Esophagus muscularis mucosa (tissue), 4 donors: ENCODE measurements around the gene TMEM131L. TPM values are rescaled to one million over a fixed set of nuclear protein-coding genes. Genes with fewer than 3 reads are reported as not detected.
A peak's percentile ranks its signal among the peaks of the same experiment; 100 is the strongest.
"Not testable (repeated sequence)": the region's sequence is repeated elsewhere in the genome, so short reads cannot be mapped to it uniquely, and the experiment has no call there.

Experiments
- DNase-seq: peaks from one replicate; pipeline ENCODE4 v3.0.0-alpha.2; 2017; ENCODE audit errors: extremely low spot score
- H3K27ac ChIP-seq, 4 donors: fragments of 200-600 bp; sonication (generic); replicated peaks in 1 of 4; 1 replicate in 3 of 4; 2 replicates in 1 of 4; pipeline ENCODE4 v1.5.1; 2016 to 2019; ENCODE audit warnings: mild to moderate bottlenecking in 1 of 4
- H3K27me3 ChIP-seq, 4 donors: fragments of 200-600 bp; sonication (generic); one replicate each; pipeline versions ENCODE4 v1.5.1 to v1.6.0; 2016 to 2019
- H3K36me3 ChIP-seq, 4 donors: fragments of 200-600 bp; sonication (generic); one replicate each; pipeline ENCODE4 v1.5.1; 2016 to 2019
- H3K4me1 ChIP-seq, 4 donors: fragments of 200-600 bp; sonication (generic); one replicate each; pipeline ENCODE4 v1.5.1; 2016 to 2019
- H3K4me3 ChIP-seq, 4 donors: fragments of 200-600 bp; sonication (generic); 1 replicate in 2 of 4; 2 replicates in 2 of 4; pipeline ENCODE4 v1.5.1; 2016 to 2019; ENCODE audit warnings: mild to moderate bottlenecking in 4 of 4, moderate library complexity in 1 of 4
- H3K9me3 ChIP-seq, 4 donors: fragments of 200-600 bp; sonication (generic); 1 replicate in 3 of 4; 2 replicates in 1 of 4; pipeline ENCODE4 v1.5.1; 2016 to 2019
- CTCF ChIP-seq, 3 experiments: fragments of 200-600 bp in 2 of 3; fragments of 450-650 bp in 1 of 3; sonication (generic) in 2 of 3; IDR thresholded peaks; one replicate each; pipeline ENCODE4 v1.5.1; 2017 to 2019; ENCODE audit warnings: antibody characterized with exemption in 3 of 3, mild to moderate bottlenecking in 2 of 3, moderate library complexity in 1 of 3
- EP300 ChIP-seq: sonication (generic); formaldehyde crosslinking; IDR thresholded peaks from one replicate; pipeline ENCODE4 v1.6.1; 2017; ENCODE audit warnings: antibody characterized with exemption
- POLR2A ChIP-seq: fragments of 450-650 bp; IDR thresholded peaks from one replicate; pipeline ENCODE4 v1.6.1; 2017; ENCODE audit warnings: antibody characterized with exemption, moderate library complexity, mild to moderate bottlenecking, low read depth
- POLR2AphosphoS5 ChIP-seq, 2 donors: sonication (generic); formaldehyde crosslinking; IDR thresholded peaks; one replicate each; pipeline ENCODE4 v1.6.1; 2017; ENCODE audit warnings: antibody characterized with exemption in 2 of 2
- WGBS: methylation state at CpG from one replicate; pipeline ENCODE4 v1.1.5; 2018; 5-methylcytosine and 5-hydroxymethylcytosine counted together
- intact Hi-C: fragments of 100-400 bp; cut with DNase I; formaldehyde crosslinking; loops from one replicate; pipeline ENCODE4 v1.15.1; 2023
- total RNA-seq, 4 donors: library from RNA; depleted of rRNA; stranded (reverse); fragments of >200 nt; gene quantifications; one replicate each; pipeline versions ENCODE4 v1.1.0 to v1.2.1, GENCODE V29; 2016

The TMEM131L gene
- total RNA-seq, 4 donors from 2014 or later: 10.3 to 16.3 (median 12.1) TPM

GRCh38 chr4:153546280-153546679 lies 80.1 kb downstream of the TMEM131L start:
- Histone ChIP-seq H3K27ac (no peak overlapping the region), H3K9me3 (no peaks in the 10 kb centered on the region), H3K4me3 (no peak overlapping the region), H3K4me1 (peaks cover 21 to 51% (median 36%) of the 10 kb centered on the region in 4 donors), H3K36me3 (no peaks in the 10 kb centered on the region), H3K27me3 (no peaks in the 10 kb centered on the region)
- 90% methylated on average over 3 of the region's 3 CpGs for WGBS
- TF ChIP-seq POLR2AphosphoS5 (IDR thresholded peaks at IDR 0.05) (no peak), POLR2A (no peak), EP300 (no peak), CTCF (IDR thresholded peaks at IDR 0.05) (no peak)
- no peak for DNase-seq
- intact Hi-C loops: no loop called here

- H3K4me1 ChIP-seq: peaks cover 21 to 47% (median 34%) of the 10 kb centered on the region in 4 donors
- intact Hi-C loops: no loop called here
- WGBS: 80% methylated on average over 5 of the region's 5 CpGs
These were observed 81.4 kb downstream of the TMEM131L start for GRCh38 chr4:153547520-153547919.

GRCh38 chr4:153548907-153549306 lies 82.7 kb downstream of the TMEM131L start:
- H3K4me1 ChIP-seq: peaks cover 21 to 49% (median 39%) of the 10 kb centered on the region in 4 donors
- peak; percentile 37 for DNase-seq
- H3K36me3 ChIP-seq, H3K9me3 ChIP-seq, H3K27me3 ChIP-seq, H3K4me3 ChIP-seq, intact Hi-C loops: not testable (repeated sequence)
- peak overlapping the region in 3 of 4 donors; percentile 2 to 37 (median 15) for H3K27ac ChIP-seq
- 90% methylated on average over 3 of the region's 3 CpGs for WGBS

More at GRCh38 chr4:153547520-153547919, 81.4 kb downstream of the TMEM131L start:
- Histone ChIP-seq H3K4me3 (no peak overlapping the region), H3K9me3 (no peaks in the 10 kb centered on the region), H3K27me3 (no peaks in the 10 kb centered on the region), H3K36me3 (no peaks in the 10 kb centered on the region), H3K27ac (no peak overlapping the region)
- DNase-seq: peak; percentile 45
- TF ChIP-seq EP300: no peak
- no peak for TF ChIP-seq POLR2AphosphoS5 (IDR thresholded peaks at IDR 0.05)
- TF ChIP-seq POLR2A: no peak
- TF ChIP-seq CTCF (IDR thresholded peaks at IDR 0.05): no peak

DNA sequence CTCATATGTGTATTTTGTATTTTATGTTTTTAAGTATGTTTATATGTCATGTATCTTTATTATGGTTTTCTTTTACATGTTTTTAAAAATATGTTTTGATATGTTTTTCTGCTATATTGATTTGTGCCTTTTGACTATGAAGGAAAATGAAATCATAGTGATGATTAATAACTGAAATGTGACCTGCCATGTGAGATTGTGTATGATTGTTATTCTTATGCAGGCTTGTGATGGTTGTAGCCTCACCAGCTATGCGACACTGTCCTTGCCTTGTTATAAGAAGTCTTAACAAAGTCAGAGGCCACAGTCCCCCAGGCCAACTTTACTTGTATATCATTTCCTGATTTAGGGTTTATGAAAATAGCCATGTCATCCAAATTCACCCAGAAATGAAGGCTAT lies 83.2 kb downstream of the TMEM131L start:
- Histone ChIP-seq H3K27ac (peak overlapping the region in 3 of 4 donors; percentile 2 to 37 (median 15)), H3K36me3 (no peaks in the 10 kb centered on the region), H3K4me1 (peaks cover 21 to 49% (median 40%) of the 10 kb centered on the region in 4 donors), H3K27me3 (no peaks in the 10 kb centered on the region), H3K4me3 (no peak overlapping the region), H3K9me3 (no peaks in the 10 kb centered on the region)
- no peak for TF ChIP-seq EP300
- no peak for TF ChIP-seq CTCF (IDR thresholded peaks at IDR 0.05)
- TF ChIP-seq POLR2A: no peak
- TF ChIP-seq POLR2AphosphoS5 (IDR thresholded peaks at IDR 0.05): no peak
- peak; percentile 42 for DNase-seq
- WGBS: 54% methylated on average over 1 of the region's 1 CpG
- intact Hi-C loops: no loop called here

- Histone ChIP-seq H3K9me3 (no peaks in the 10 kb centered on the region), H3K27me3 (no peaks in the 10 kb centered on the region), H3K4me3 (no peak overlapping the region), H3K27ac (peak overlapping the region; percentile 63 to 77 (median 73)), H3K36me3 (peaks cover 0 to 3% (median 0%) of the 10 kb centered on the region in 4 donors), H3K4me1 (peaks cover 27 to 70% (median 55%) of the 10 kb centered on the region in 4 donors)
- TF ChIP-seq POLR2AphosphoS5 (IDR thresholded peaks at IDR 0.05) (no peak), EP300 (no peak), CTCF (IDR thresholded peaks at IDR 0.05) (no peak), POLR2A (no peak)
- DNase-seq: no peak
- intact Hi-C loops: no loop called here
- WGBS: 57% methylated on average over 6 of the region's 6 CpGs
These were observed 87.1 kb downstream of the TMEM131L start for GRCh38 chr4:153553155-153553818.
